Tibial nerve (tissue), 4 donors: ENCODE results near the gene GDPGP1.

Experiments used
- EP300 ChIP-seq, 2 donors: sonication (generic); formaldehyde crosslinking; IDR thresholded peaks; one replicate each; pipeline ENCODE4 v1.6.1; 2017; ENCODE audit warnings: antibody characterized with exemption in 2 of 2, mild to moderate bottlenecking in 1 of 2
- POLR2A ChIP-seq, 2 donors: fragments of 450-650 bp; IDR thresholded peaks; one replicate each; pipeline ENCODE4 v1.6.1; 2017; ENCODE audit warnings: antibody characterized with exemption in 2 of 2, mild to moderate bottlenecking in 2 of 2, moderate library complexity in 2 of 2
- TF ChIP-seq, protein P1 (sequence below), 5 experiments: fragments of 200-600 bp in 3 of 5; fragments of 450-650 bp in 2 of 5; sonication (generic) in 3 of 5; IDR thresholded peaks; one replicate each; pipeline ENCODE4 v1.5.1; 2016 to 2019; ENCODE audit warnings: antibody characterized with exemption in 5 of 5, mild to moderate bottlenecking in 3 of 5, moderate library complexity in 2 of 5

DNA sequence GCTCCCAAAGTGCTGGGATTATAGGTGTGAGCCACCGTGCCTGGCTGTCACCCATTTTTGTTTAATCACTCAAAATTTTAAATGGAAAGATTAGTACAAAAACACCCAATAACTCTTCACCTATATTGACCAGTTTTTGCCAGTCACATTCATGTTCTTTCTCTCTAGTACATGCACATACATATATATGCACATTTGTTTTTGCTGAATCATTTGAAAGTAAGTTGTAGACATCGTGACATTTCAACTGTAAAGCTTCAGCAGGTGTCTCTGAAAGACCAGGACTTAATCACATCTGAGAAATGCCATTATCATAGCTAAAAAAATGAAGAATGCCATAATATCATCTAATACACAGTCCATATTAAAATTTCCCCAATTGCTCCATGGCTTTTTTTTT is 39.4 kb upstream of the GDPGP1 start:
- TF ChIP-seq, protein P1, sequence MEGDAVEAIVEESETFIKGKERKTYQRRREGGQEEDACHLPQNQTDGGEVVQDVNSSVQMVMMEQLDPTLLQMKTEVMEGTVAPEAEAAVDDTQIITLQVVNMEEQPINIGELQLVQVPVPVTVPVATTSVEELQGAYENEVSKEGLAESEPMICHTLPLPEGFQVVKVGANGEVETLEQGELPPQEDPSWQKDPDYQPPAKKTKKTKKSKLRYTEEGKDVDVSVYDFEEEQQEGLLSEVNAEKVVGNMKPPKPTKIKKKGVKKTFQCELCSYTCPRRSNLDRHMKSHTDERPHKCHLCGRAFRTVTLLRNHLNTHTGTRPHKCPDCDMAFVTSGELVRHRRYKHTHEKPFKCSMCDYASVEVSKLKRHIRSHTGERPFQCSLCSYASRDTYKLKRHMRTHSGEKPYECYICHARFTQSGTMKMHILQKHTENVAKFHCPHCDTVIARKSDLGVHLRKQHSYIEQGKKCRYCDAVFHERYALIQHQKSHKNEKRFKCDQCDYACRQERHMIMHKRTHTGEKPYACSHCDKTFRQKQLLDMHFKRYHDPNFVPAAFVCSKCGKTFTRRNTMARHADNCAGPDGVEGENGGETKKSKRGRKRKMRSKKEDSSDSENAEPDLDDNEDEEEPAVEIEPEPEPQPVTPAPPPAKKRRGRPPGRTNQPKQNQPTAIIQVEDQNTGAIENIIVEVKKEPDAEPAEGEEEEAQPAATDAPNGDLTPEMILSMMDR (IDR thresholded peaks at IDR 0.05): no peak
- TF ChIP-seq POLR2A (IDR thresholded peaks at IDR 0.05) (no peak), EP300 (IDR thresholded peaks at IDR 0.05) (no peak)
